Mucosa of gallbladder (tissue), 1 donor: Measurements from ENCODE around the gene KCNK1. TPM values are rescaled to one million over a fixed set of nuclear protein-coding genes. Genes with fewer than 3 reads are reported as not detected.
A peak's percentile ranks its signal among the peaks of the same experiment; 100 is the strongest.

Experiments used
- DNase-seq: peaks from one replicate; pipeline ENCODE4 v3.0.0-alpha.2; 2020; ENCODE audit warnings: low spot score
- total RNA-seq: library from RNA; stranded (reverse); gene quantifications from one replicate; pipeline ENCODE4 v1.2.1, GENCODE V29; 2021
- donor health status: DM: no; HTN: no; CAD: no.

Gene KCNK1
- total RNA-seq, 1 donor from 2014 or later, result 24.5 TPM

DNA sequence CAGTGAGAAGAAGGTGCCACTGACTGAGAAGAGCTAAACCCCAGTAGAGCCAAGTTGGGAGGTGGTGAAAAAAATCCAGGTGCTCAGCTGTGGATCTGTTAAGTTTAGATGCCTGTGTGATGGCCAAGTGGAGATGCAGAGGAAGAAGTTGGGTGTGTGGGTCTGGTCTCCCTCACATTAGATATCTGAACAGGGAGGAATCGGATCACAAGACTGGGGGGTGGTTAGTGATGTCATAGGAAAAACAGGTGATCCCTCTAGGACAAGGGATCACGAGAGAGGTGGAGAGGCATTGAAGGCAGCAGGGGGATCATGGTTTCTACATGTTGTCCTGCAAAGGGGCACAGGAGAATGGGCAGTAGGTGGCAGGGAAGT lies 22.6 kb downstream of the KCNK1 start:
- DNase-seq, result no peak

DNA sequence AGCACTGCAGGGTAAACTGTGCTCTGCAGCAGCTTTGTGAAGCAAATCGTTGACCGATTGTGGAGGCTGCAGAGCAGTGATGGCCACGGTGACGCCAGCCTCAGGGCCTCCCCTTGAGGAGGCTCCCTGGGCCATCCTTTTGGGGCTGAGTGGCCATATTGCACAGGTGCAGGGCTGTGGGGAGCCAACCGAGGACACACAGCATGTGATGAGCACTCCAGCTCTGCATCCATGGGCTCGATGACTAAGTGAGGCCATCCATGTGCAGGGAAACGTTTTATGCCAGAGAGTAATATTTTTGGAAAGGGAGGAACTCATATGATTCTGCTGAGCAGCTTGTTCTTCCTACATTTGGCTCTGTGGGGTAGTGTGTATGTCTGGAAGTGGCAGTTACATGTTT lies 24.6 kb downstream of the KCNK1 start:
- DNase-seq, result no peak

DNA sequence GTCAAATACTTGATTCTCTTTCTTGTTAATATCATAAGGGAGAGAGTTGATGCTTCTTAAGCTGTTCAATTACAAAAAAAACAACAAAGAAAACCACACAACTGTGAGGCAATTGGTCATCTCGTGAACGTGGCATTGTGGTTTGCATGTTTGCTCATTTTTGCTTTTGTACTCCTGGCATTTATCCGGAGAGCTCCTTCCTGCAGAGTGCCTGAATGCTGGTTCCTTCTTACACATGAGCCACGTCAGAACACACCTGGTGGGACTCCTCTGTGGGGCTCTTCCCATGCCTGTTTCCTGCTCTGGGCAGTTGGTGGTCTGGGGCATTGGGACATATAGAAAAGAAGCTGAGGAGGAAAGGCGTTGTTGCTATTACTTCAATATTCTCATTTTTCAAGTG lies 25.7 kb downstream of the KCNK1 start:
- DNase-seq, result no peak

DNA sequence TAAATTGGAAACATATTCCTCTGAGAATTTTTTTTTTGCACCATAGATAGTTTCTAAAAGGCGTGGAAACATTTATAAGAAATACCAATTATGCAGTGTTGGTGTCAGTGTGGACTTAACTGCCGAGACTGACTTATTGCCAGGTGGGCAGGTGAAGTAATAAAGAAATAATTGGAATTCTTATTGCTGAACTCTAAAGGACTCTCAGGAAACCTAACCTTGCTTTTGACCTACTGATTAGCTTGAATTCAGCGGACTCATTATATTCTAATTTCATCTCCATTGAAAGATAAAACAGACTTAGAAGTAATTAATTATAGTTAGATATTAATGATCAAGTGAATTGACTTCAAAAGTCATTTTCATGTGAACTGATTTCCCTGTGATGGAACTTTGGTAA lies 26.3 kb downstream of the KCNK1 start:
- DNase-seq, result no peak

DNA sequence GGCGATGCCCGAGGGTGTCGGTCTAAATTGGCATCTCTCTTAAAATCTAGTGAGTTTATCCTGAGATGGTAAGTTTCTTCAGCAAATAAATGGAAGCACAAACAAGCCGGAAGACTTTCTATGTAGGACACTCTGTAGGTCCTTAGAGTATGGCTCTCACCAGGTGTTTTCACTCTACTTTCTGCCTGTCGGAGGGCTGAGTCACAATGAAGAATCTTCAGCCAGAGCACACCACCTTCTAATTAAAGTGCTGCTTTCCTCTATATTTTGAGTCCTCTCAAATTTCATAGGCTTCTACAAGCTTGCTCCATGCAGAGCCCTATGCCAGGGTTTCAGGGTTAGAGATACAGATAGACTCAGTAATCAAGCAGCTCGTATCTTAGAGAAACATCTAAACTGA lies 27.1 kb downstream of the KCNK1 start:
- no peak for DNase-seq

DNA sequence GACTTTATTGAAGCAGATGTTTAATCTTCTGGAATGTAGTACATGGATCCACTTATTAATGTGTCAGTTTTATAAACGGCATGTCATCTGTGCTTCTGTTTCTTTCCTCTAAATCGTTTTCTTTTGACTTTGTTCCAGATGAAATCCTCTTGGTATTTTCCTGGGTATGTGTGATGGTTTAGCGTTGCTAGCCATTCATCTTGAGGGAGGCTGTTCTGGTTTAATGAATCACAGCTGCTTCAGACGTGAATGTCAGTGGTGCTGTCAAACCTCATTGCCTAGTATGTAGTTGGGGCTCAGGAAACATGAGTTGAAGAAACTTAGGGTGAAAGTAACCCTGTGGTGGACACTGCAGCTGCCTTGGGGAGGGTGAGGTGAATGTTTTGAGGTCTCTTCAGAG lies 33.2 kb downstream of the KCNK1 start:
- no peak for DNase-seq

DNA sequence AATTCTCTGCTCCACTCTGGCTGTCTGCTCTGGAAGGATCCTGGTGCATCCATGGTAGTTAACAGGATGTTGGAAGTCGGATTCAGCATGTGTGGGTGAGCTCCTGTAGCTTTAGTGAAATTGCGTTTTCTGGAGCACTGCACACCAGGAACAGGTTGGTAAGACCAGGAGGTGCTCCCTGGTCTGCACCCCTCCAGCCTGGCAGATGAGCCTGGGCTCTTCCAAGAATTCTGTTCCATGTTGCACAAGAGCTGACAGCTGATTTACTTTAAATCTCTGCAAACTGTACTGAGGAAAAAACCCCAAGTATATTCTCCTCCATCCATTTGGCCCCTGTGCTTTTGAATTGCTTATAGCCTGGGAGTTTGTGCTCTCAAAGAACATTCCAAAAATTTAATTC lies 33.7 kb downstream of the KCNK1 start:
- no peak for DNase-seq

DNA sequence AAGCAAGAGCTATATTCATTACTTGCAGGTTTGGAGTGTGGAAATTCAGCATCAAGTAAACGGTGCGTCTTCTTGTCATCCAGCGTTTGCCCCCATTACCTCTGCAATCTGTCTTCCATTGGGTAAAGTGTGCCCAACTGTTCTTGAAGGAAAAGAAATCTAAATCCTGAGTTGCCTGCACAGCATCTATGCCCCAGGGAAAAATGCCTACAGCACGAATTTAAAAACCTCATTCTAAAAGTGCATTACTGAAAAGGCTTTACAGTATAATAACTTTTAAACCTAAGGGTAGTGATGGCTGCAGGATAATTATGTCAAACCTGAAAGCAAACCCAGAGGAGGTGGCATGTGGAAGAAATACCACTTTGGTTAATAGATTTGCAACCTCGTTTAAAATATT lies 37.2 kb downstream of the KCNK1 start:
- DNase-seq, result no peak

DNA sequence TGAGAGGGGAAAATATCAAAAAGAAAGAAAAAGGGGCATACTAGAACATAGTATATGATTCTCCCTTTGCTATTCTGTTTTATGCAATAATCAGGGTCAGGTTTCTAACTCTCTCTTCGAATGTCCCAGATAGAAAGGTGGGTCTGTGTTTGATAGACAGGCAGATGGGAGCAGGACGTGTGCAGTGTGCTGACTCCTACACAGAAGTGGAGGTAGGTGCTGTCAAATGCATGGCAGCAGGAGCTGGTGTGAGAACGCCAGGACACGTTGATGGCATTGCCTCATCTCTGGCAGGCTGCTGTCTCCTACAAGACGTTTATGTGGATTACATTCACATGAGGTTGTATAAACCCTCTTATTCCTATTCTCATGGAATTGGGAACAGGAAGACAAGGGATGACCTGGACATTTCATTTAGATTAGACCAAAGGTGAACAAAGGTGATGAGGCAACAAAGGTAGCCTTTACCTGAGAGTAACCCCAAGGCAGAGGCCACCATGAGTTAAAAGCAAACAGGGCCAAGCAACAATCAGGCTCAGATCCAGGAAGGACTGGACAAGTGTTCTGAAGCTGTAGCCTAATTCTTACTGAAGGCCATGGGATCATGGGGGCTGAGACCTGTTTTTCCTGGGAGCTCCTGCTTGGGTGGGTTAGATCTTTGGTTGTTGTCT lies 37.8 kb downstream of the KCNK1 start:
- no peak for DNase-seq

DNA sequence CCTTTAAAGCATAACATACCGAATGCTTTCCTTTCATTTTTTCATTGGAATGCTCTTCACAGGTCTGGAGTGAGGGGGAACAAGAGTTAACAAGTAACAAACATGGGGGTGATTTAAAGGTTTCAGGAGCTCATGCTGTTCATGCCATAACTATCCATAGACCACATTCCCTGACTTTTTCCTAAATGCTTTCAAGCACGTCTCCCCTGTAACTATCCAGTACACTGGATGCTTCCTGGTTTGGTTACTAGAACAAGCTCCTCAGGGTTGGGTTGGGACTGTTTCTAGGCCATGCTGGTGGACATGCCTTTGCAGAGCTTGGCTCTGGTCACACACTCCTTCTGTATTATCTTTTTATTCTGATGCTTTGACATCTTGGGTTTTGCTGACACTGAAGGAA lies 38.6 kb downstream of the KCNK1 start:
- no peak for DNase-seq

DNA sequence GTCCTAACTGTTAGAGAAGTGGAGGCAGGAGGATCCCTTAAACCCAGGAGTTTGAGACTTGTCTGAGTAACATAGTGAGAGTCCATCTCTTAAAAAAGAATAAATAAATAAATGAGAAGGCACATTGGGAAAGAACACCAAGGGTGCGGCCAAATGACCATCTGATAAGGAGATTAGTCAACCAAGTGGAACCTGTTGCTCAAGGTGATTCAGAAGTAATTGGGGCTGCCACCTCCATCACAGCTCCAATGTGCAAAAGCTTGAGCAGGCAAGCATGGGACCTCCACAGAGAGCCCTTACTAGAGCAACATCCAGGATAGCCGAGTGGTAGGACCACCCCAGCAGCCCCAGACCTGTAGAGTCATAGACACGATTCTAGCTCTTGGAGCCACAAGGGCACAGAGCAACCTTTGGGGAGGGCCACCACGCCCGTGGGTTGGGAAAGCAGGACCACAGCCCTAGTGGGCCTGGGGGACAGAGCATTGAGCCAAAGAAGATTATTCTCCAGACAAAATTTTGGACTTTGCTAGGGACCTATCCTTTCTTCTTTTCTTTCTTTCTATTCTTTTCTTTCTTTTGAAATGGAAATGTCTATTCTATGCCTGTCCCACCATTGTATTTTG lies 40.9 kb downstream of the KCNK1 start:
- peak; percentile 40 for DNase-seq

DNA sequence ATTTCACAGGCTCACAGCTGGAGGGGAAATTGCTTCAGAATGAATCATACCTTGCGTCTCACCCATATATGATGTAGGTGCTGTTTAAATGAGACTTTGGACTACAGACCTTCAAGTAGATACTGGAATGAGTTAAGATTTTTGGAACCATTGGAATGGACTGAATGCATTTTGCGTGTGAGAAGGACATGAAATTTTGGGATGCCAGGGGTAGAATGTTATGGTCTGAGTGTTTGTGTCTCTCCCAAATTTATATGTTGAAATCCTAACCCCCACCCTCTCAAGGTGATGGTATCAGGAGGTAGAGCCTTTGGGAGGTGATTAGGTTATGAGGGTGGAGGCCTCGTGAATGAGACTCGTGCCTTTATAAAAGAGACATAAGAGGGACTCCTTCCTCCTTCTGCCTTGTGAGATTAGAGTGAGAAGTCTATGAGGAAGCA lies 41.4 kb downstream of the KCNK1 start:
- no peak for DNase-seq

DNA sequence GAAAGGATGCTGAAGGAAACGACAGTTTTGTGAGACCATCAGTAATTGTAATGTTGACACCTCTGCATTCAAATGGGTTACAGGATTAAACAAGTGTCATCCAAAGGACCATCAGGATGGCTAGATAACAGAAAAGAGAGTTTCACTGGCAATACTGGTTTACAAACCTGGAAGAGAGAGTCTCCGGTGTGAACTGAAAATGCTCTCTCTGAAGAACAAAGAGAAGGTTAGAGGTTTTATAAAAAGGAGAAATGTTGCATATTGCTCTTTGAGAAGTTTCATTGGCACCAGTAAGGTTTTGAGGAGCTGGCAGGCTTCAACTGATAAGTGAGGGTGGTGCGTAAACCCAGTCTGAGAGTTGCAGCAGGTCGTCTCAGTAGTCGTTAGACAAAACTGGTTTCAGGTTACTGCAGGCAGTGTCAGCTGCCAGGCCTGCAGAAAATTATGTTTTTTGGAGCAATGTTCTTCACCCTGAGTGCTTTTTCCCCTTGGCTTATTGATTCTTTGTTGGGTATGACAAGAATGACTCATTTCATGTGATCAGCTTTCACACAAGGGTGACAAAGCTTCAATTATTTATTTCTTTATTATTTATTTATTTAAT lies 42.2 kb downstream of the KCNK1 start:
- DNase-seq, result peak; percentile 40

DNA sequence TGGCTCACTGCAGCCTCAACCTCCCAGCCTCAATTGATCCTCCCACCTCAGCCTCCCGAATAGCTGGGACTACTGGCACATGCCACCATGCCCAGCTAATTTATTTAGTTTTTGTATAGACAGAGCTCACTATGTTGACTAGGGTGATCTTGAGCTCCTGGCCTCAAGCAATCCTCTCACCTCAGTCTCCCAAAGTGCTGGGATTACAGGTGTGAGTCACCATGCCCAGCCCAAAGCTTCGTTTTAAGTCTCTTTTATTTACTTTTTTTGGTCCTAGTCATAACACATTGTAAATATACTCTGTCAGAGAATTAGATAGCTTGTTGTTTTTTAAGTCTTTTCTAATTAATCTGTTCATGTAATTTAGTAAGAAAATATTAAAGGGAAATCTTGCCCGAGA lies 42.8 kb downstream of the KCNK1 start:
- DNase-seq, result no peak

DNA sequence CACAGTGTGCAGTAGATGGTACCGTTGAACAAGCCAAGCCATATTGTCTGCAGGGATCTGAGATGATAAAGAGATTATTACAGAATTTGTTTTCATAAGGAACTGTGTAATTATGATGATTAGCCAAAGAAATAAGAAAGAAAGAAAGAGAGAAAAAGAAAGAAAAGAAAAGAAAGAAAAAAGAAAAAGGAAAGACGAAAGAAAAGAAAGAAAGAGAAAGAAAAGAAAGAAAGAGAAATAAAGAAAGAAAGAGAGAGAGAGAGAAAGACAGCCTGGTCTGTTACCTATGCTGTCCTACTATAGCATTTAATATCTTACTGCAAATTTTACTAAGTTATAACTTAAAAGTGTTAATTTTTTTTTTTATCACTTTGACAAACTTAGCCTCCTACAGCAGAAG lies 43.6 kb downstream of the KCNK1 start:
- no peak for DNase-seq

DNA sequence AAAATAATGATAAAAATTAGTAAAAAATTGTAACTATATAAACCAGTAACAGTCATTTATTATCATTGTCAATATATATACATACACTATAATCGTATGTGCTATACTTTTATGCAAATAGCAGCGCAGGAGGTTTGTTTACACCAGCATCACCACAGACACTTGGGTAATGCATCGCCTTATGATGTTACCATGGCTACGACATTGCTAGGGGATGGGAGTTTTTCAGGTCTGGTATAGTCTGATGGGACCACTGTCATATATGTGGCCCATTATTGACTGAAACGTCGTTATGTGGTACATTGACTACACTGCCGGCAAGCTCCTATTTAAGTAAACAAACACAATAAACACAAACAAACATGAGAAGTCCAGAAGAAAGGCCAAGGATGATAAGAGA lies 45.6 kb downstream of the KCNK1 start:
- DNase-seq, result no peak

DNA sequence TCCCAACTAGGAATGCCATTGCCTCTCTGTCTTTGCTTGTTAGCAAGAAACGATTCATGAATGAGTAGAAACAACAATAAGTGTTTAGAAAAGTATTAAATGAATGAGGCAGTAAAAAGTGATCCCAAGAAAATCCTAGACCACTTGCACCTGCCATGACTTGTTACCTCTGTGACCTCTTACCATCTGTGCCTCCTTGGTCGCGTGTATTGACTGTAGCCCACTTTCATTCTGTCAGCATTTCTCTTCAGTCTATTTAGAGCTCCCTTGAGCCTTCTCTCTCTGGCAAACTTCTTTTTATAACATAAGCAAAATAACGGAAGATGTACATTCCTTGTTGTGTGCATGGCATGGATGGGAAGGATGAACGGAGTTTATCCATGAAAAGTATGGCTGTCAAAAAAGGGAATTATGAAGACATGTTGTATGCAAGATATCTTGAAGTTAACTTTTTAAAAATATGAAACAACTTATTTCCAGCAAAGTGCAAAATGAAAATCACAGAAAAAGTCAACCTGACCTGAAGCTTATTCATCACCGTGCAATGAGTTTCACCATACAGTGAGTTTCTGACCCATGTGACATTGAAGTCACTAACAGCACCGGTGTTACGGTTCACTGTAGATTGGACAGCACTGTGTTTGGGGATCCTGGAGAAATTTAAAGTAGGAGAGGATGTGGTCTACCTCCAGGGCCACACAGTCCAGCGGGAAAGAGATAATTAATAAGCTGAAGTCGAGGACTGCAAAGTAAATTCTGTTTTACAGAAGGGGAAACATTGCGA lies 47.7 kb downstream of the KCNK1 start:
- DNase-seq, result no peak

DNA sequence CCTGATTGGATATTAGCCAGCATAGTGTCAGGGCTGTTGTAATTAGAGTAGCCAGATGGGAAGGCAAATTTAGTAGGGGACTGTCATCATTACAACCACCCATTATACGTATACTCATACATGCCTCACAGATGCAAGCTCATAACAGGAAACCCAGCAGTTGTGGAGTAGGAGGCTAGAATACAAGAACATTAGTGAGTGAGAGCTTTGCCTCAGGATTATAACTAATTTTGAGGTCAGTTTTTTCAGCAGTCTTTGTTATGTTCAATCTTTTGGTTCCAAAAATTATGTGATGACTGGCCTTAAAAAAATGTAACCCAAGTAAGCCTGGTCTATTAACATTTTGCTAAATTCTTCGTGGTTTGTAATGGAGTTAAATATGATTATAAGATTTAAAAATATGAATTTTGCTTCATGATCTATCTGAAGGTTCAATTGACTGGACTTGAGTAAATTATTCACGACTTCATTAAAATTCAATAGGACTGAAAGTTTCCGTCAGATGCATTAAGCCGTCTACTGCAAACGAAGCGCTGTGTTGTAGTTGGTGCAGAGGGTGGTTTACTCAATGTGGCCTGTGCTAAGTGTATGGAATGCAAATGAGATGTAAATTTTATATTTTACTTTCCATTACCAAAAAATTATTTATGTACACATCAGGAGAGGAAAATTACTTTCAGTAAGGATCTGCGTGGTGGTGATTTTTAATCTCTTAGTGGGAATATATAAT lies 48.8 kb downstream of the KCNK1 start:
- no peak for DNase-seq

DNA sequence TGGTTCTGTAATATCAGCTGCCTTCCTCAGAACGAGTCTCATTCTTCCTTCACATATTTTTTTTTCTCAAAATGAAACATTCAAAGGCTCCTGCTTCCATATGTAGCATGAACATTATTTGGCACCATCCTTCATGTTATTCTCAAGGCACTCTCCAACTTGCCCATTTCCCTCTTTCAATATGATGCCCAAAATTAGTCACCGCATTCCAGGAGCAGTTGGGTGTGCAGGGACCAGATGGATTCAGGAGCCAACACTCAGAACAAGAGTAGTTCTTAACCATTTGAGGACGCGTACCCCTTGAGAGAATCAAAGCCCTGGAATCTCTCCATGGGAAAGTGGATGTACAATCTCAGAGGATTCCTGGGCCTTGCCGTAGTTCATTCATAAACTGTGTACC lies 50.3 kb downstream of the KCNK1 start:
- DNase-seq, result no peak

DNA sequence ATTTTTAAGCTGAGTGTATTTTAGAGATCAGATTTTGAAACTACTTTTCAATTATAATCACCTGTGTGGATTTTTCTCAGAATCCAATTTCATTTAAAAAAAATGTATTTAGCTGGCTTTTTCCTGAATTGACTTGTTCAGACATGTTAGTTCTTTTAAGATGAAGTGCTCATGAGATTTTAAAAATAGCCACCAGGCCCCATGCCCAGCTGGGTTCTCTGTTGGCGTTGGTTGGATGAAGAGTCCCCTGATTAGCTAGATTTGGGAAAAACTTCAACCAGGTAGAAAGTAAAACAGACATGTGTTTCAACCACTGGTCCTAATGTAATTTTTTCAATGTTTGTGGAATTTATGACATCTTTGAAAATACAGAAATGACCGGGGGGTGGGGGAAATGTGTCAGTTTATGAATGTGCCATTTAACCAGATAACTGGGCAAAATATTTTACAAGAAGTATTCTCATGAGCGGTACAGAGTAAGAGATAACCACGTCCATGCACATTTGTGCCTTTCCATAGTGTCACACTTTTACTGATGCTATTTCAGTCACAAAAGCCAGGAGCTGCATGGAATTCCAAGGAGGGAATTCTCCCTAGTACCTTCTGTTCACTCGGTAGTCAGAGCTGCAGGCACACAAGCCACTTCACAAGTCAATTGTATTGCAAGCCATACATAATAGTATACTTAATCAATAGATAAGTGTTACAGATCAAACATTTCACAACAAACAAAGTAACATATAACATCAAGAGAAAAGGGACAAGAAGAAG lies 51.1 kb downstream of the KCNK1 start:
- DNase-seq, result no peak

DNA sequence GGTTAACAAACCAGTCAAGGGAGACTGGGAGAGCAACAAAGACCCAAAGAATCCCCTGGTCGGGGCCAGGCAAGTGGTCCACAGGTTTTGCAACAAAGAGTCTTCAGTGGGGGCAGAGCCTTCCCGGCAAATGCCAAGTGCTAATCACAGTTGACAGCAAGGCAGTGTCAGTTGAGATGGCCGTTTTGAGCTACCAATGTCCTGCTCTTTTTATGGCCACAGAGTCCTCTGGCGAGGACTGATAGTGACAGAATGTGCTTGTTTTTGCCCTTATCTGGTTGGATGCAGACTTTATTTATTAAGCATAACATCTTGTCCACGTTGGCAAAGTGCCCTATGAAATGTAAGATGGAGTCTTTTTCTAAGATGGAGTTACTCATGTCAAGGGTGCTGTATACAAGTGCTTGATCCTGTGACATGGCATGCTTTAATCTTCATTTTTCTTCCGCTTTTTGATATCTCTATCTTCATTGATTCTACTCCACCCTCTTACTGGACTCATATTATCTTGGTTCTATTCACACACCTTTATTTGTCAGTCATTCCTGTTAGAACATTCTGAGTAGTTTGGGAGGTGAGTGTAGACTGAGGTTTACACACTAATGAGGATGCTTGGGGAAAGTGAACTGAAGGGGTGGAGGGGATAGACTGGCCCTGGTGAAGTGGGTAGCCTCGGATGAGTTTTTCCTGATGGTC lies 51.8 kb downstream of the KCNK1 start:
- no peak for DNase-seq
